Esophagus squamous epithelium (tissue), 4 donors: ENCODE data around the gene GSG1L.

Experiments used
- POLR2A ChIP-seq, 4 donors: fragments of 450-650 bp; IDR thresholded peaks; one replicate each; pipeline ENCODE4 v1.6.1; 2017; ENCODE audit warnings: antibody characterized with exemption in 4 of 4, mild to moderate bottlenecking in 4 of 4, moderate library complexity in 3 of 4
- TF ChIP-seq, protein P1 (sequence below), 6 experiments: fragments of 450-650 bp in 4 of 6; fragments of 200-600 bp in 2 of 6; sonication (generic) in 2 of 6; IDR thresholded peaks; one replicate each; pipeline ENCODE4 v1.5.1; 2016 to 2019; ENCODE audit warnings: antibody characterized with exemption in 6 of 6, mild to moderate bottlenecking in 4 of 6, moderate library complexity in 4 of 6

DNA sequence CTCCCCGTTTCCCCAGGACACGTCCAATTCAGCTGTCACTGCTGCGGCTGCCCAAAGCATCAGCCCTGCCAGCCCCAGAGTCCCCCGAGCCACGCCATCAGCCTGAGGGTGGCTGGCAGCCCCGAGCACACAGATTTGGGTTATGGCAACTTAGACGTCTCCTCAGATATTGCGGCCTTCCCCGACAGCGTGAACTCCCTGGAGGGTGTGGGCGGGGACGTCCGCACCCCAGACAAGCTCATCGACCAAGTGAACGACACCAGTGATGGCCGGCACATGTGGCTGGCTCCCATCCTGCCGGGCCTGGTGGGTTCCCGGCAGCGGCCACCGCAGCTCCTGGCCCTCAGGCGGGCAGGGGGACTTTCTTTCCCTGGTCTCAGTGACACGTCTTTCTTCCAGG, 288.7 kb downstream of the GSG1L start:
- TF ChIP-seq, protein P1, sequence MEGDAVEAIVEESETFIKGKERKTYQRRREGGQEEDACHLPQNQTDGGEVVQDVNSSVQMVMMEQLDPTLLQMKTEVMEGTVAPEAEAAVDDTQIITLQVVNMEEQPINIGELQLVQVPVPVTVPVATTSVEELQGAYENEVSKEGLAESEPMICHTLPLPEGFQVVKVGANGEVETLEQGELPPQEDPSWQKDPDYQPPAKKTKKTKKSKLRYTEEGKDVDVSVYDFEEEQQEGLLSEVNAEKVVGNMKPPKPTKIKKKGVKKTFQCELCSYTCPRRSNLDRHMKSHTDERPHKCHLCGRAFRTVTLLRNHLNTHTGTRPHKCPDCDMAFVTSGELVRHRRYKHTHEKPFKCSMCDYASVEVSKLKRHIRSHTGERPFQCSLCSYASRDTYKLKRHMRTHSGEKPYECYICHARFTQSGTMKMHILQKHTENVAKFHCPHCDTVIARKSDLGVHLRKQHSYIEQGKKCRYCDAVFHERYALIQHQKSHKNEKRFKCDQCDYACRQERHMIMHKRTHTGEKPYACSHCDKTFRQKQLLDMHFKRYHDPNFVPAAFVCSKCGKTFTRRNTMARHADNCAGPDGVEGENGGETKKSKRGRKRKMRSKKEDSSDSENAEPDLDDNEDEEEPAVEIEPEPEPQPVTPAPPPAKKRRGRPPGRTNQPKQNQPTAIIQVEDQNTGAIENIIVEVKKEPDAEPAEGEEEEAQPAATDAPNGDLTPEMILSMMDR (IDR thresholded peaks at IDR 0.05): no peak
- TF ChIP-seq POLR2A (IDR thresholded peaks at IDR 0.05): no peak
